ENCODE measurements around the gene PTGFR.

DNA sequence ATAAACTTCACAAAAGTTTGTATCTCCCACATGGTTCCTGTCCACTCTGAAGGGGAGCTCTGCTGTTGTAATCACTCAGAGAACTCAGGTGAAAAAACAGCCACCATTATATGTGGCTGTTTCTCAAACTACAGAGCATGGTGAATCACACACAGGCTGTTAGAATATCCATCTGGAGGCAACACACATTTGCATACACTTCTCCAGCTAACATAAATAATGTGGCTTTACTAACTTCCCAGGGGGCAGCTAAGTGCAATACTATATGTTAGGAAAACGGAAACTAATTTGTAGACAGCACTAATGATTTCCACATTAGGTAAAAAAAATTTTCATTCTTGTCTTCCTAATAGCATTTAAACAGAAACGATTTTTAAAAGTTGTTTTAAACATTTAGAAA is 49.3 kb downstream of the PTGFR start:
- TF ChIP-seq POLR2A (IDR thresholded peaks at IDR 0.05; ENCODE audit: low read depth, low read length) = no peak
- TF ChIP-seq, protein P1, sequence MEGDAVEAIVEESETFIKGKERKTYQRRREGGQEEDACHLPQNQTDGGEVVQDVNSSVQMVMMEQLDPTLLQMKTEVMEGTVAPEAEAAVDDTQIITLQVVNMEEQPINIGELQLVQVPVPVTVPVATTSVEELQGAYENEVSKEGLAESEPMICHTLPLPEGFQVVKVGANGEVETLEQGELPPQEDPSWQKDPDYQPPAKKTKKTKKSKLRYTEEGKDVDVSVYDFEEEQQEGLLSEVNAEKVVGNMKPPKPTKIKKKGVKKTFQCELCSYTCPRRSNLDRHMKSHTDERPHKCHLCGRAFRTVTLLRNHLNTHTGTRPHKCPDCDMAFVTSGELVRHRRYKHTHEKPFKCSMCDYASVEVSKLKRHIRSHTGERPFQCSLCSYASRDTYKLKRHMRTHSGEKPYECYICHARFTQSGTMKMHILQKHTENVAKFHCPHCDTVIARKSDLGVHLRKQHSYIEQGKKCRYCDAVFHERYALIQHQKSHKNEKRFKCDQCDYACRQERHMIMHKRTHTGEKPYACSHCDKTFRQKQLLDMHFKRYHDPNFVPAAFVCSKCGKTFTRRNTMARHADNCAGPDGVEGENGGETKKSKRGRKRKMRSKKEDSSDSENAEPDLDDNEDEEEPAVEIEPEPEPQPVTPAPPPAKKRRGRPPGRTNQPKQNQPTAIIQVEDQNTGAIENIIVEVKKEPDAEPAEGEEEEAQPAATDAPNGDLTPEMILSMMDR (IDR thresholded peaks at IDR 0.05 in 2 of 3, conservative IDR thresholded peaks at IDR 0.05 in 1 of 3; ENCODE audit: control insufficient read depth in 2 of 3, extremely low read depth in 1 of 3, insufficient read depth in 1 of 3, low read depth in 3 of 3, low read length in 3 of 3) = no peak
- TF ChIP-seq ESRRA (IDR thresholded peaks at IDR 0.05; ENCODE audit: low read length) = no peak
- TF ChIP-seq FOXM1 (IDR thresholded peaks at IDR 0.05; ENCODE audit: low read depth, low read length) = no peak
- TF ChIP-seq, protein P2, sequence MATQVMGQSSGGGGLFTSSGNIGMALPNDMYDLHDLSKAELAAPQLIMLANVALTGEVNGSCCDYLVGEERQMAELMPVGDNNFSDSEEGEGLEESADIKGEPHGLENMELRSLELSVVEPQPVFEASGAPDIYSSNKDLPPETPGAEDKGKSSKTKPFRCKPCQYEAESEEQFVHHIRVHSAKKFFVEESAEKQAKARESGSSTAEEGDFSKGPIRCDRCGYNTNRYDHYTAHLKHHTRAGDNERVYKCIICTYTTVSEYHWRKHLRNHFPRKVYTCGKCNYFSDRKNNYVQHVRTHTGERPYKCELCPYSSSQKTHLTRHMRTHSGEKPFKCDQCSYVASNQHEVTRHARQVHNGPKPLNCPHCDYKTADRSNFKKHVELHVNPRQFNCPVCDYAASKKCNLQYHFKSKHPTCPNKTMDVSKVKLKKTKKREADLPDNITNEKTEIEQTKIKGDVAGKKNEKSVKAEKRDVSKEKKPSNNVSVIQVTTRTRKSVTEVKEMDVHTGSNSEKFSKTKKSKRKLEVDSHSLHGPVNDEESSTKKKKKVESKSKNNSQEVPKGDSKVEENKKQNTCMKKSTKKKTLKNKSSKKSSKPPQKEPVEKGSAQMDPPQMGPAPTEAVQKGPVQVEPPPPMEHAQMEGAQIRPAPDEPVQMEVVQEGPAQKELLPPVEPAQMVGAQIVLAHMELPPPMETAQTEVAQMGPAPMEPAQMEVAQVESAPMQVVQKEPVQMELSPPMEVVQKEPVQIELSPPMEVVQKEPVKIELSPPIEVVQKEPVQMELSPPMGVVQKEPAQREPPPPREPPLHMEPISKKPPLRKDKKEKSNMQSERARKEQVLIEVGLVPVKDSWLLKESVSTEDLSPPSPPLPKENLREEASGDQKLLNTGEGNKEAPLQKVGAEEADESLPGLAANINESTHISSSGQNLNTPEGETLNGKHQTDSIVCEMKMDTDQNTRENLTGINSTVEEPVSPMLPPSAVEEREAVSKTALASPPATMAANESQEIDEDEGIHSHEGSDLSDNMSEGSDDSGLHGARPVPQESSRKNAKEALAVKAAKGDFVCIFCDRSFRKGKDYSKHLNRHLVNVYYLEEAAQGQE (IDR thresholded peaks at IDR 0.05; ENCODE audit: low read depth, low read length) = no peak
- no peak for TF ChIP-seq TAF1 (IDR thresholded peaks at IDR 0.05; ENCODE audit: borderline replicate concordance, low read depth, low read length)
- TF ChIP-seq CBX3 (IDR thresholded peaks at IDR 0.05; ENCODE audit: borderline replicate concordance, low read depth) = no peak
- TF ChIP-seq, protein P3, sequence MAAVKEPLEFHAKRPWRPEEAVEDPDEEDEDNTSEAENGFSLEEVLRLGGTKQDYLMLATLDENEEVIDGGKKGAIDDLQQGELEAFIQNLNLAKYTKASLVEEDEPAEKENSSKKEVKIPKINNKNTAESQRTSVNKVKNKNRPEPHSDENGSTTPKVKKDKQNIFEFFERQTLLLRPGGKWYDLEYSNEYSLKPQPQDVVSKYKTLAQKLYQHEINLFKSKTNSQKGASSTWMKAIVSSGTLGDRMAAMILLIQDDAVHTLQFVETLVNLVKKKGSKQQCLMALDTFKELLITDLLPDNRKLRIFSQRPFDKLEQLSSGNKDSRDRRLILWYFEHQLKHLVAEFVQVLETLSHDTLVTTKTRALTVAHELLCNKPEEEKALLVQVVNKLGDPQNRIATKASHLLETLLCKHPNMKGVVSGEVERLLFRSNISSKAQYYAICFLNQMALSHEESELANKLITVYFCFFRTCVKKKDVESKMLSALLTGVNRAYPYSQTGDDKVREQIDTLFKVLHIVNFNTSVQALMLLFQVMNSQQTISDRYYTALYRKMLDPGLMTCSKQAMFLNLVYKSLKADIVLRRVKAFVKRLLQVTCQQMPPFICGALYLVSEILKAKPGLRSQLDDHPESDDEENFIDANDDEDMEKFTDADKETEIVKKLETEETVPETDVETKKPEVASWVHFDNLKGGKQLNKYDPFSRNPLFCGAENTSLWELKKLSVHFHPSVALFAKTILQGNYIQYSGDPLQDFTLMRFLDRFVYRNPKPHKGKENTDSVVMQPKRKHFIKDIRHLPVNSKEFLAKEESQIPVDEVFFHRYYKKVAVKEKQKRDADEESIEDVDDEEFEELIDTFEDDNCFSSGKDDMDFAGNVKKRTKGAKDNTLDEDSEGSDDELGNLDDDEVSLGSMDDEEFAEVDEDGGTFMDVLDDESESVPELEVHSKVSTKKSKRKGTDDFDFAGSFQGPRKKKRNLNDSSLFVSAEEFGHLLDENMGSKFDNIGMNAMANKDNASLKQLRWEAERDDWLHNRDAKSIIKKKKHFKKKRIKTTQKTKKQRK (IDR thresholded peaks at IDR 0.05; ENCODE audit: low read depth, low read length) = no peak
- TF ChIP-seq, protein P4, sequence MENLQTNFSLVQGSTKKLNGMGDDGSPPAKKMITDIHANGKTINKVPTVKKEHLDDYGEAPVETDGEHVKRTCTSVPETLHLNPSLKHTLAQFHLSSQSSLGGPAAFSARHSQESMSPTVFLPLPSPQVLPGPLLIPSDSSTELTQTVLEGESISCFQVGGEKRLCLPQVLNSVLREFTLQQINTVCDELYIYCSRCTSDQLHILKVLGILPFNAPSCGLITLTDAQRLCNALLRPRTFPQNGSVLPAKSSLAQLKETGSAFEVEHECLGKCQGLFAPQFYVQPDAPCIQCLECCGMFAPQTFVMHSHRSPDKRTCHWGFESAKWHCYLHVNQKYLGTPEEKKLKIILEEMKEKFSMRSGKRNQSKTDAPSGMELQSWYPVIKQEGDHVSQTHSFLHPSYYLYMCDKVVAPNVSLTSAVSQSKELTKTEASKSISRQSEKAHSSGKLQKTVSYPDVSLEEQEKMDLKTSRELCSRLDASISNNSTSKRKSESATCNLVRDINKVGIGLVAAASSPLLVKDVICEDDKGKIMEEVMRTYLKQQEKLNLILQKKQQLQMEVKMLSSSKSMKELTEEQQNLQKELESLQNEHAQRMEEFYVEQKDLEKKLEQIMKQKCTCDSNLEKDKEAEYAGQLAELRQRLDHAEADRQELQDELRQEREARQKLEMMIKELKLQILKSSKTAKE (IDR thresholded peaks at IDR 0.05; ENCODE audit: low read depth, poor library complexity, severe bottlenecking) = no peak
- TF ChIP-seq CREB1 (IDR thresholded peaks at IDR 0.05; ENCODE audit: low read depth) = no peak
- TF ChIP-seq NFYA (IDR thresholded peaks at IDR 0.05; ENCODE audit: borderline replicate concordance, low read depth, low read length) = no peak
- no peak for TF ChIP-seq JUNB (IDR thresholded peaks at IDR 0.05)
